GM04503 (cell line): ENCODE data around the gene RALGDS.
"Not testable (repeated sequence)": the region's sequence is repeated elsewhere in the genome, so short reads cannot be mapped to it uniquely, and the experiment has no call there.

Source experiments
- DNase-seq: peaks from one replicate; pipeline ENCODE4 v3.0.0-alpha.2; 2012; ENCODE audit warnings: low read depth

Gene RALGDS

DNA sequence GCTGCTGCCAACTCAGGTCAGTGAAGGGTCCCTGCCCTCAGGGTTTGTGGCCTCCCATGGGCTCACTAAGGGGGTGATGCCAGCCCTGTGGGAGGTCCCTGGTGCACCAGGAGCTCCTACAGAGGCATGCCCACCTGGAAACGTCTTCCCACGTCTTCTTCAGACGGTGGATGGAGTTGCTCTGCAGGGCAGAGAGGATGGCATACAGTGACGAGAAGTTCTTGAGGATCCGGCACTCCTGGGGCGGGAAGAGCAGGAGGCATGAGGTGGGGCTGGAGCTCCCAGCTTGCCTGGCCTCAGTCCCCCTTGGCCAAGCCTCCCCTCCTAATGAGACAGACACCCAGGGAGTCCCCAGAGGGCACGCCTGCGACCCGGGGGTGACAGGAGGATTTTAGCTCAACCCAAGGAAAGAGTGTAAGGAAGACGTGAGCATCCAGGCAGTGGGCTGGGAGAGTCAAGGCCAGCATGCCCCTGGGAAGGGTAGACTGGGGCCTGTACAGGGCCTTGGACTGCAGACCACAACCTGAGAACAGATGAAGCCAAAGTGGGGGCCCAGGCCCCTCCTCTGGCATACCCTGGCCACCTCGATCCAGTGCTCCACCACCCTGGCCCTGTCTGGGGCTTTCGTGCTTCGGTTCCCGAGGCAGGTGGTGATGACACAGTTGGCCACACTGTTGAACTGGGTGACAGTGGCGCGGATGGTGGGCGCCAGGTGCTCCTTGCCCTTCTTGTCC, 14.4 kb downstream of the RALGDS start:
- no peak for DNase-seq

DNA sequence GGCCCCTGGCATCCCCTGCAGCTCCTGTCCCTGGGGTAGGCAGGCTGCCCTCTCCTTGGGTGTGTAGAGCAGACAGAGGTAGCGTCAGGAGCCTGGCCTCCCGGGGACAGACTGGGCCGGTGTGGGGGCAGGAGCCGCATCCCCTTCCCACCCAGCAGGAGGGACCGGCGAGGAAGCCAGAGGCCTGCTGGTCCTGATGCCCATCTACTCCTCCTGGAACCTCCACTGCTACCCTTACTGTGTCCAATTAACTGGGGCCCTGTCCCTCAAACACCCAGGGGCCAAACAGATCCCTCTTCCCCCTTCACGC, 15.6 kb downstream of the RALGDS start:
- DNase-seq: no peak

DNA sequence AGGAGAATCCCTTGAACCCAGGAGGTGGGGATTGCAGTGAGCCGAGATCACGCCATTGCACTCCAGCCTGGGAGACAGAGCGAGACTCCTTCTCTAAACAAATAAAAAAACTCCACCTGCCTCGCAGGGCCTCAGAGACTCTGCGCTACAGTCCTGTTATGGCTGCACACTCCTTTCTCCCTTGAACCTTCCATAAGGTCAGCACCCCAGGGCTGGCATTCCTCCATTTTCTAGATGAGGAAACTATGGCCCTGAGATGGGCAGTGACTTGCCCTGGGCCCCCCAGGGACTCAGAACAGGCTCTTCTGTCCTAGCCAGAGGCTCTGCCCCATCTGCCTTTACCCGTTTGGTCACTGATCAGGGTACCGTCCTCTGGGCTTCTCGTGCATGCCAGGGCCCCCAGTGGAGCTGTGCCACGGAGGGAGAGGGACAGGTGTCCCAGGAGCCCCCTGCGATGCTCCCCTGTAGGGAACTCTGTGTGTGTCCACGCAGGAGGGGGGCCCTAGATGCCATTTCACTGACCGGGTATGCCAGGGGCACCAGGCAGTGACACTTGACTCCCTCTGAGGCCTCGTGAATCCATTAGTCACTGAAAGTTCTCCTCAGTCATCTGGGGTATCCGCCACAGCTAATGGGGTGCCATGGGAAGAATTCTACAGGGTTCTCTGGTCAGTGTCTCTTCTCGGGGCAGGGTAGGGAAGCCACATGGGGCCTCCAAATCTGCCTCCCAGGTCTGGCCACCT, 16.2 kb downstream of the RALGDS start:
- DNase-seq: no peak

DNA sequence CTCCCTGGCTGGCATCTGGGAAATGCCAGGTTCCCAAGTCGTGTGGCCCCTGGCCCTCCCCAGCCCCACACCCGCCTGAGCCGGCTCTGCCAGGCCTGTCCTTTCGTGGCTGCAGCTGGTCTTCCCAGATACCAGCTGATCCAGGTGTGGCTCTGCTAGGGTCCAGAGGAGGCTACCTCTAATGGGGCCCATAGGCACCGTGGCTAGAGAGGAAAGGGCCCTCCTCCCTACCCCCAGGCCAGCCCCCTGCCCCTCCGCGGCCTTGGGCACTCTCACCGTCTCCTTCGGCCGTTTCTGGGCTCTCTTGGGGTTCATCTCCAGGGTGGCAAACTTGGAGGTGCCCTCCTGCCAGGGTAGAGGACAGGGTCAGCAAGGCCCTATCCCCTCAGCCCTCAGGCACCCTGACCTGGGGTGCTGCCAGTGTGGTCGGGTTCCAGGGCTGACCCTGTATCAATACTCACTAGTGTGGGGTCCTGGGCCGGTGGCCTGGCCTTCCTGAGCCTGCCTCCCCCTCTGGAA, 17.0 kb downstream of the RALGDS start:
- DNase-seq: no peak

- no peak for DNase-seq
Observed at GRCh38 chr9:133103183-133103986, 17.7 kb downstream of the RALGDS start.

DNA sequence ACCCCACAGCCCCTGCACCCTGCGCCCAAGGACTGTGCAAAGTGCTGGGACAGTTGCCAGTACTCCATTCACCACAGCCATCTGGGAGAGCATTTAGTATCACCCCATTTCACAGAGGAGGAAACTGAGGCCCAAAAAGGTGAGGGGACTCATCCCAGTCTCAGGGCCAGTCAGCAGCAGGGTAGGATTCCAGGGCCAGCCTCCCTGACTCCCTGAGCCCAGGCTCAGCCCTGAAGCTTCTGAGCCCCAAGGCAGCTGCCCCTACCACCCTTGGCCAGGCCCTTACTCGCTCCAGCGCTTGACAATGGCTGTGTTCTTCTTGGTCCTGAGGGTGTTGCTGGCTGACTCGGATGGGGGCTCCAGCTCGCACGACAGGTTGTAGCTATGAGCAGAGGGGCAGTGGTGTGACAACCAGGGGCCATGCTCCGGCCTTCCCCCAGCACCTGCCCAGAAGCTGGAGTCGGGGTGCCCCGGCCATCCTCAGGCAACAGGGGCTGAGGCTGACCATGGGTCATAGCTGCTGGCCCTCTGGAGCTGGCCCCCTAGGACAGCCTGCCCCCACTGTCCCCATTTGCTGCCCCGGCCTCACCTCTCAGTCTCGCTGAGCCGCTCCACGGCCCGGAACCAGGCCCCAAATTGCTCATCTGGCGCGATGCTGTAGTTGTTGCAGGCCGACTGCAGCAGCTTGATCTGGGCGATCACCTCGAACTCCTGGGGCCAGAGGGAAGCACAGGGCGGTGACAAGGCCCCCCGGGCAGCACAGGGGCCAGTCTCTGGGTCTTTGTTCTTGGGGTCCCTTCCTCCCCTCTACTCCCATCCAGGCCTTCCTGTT, 18.6 kb downstream of the RALGDS start:
- no peak for DNase-seq

- DNase-seq: no peak
Observed at GRCh38 chr9:133101356-133102189, 19.5 kb downstream of the RALGDS start.

GRCh38 chr9:133100506-133101355, 20.3 kb downstream of the RALGDS start:
- DNase-seq: no peak

DNA sequence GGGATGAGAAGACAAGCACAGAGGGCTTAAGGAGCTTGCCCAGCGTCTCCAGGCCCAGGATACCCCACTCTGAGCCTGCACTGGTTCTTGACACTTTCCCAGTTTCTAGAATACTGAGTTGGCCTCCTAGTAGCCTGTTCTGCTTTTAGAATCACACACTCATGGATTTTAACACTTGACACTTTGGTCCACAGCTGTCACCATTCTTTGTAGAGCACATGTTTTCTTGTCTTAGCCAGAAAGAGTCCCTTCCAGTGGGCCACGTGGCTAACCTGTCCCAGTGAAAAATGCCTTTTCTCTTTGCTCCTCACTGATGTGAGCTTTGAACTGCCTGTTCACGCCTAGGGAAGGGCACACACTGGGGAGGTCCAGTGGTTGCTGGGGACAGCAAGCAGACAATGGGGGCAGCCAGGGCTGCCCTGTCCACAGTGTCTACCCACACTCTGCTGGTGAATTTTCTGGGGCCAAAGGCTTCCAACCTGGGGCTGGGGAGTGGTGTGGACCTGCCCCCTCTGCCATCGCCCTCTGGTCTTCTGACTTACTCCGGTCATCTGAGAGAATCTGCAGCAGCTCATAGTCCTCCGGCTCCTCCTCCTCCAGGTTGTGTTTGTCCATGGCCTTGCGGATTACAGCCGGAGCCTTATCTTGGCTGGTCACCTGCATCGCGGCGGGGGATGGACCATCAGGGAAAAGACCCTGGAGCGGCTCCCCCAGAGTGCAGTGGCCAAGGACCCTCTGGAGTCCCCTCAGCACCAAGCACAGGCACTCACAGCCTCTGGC, 21.1 kb downstream of the RALGDS start:
- DNase-seq: no peak

DNA sequence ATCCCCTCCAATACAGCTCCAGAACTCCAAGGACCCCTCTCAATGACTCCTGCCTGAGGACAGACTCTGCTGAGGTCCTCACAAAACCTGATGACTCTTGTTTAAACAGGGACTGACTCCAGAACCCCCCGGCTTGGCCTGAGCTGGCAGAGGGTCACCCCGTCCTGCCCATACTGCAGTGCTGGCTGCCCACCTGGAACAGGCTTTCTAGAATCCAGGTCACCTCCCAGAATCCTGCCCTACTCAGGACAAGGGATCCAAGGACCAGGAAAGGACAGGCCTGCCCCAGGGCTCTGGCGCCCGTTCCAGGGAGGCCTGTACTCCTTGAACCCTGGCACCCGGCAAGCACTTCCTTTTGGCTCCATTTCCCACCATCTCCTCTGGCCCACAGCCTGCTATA, 22.2 kb downstream of the RALGDS start:
- no peak for DNase-seq

- no peak for DNase-seq
Observed at GRCh38 chr9:133098104-133098754, 22.8 kb downstream of the RALGDS start.

GRCh38 chr9:133094842-133095393, 26.1 kb downstream of the RALGDS start:
- no peak for DNase-seq

GRCh38 chr9:133094351-133094750, 26.7 kb downstream of the RALGDS start:
- DNase-seq: not testable (repeated sequence)

DNA sequence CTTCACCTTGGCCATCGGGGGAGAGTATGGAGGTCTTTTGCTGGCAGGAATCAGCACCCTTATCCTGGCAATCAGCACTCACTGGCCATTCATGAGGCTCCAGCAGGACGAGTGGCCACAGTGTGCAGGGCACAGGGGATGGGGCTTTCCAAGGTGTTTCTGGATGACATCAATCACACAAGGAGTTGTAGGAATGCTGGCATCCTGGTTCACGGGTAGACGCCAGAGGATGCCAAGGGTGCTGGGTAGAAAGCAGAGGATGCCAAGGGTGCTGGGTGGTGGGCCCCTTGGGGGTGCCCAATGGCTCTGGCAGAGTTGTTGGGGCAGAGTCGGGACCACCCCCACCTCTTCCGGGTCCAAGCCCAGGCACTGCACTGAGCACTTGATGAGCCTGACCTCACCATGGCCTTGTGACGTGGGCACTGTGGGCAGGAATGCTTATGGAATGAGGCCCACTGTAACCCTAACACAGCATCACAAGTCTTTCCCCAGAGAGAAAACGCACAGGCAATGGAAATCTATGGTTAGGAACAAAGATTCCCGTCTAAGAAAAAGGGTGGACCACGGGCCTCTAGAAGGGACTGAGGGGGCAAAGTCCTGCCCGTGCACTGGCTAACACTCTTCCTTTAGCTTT, 30.2 kb downstream of the RALGDS start:
- no peak for DNase-seq

DNA sequence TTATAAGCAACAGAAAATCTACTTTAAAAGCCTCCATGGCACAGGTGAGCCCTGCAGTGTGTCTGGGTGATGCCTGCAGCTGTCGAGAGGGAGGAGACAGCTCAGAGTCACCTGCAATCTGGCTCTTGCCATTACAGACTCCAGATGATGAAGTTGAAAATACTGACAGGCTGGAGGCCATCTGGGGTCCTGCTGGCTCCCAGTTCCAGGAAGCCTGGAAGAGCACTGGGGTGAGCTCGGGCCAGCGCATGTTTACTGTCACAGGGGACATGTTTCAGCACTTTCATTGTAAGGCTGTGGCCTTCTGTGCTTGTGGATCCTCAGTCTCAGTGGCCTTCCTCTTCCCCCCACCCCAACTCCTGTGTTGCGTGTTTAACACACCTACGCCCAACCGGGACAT, 30.9 kb downstream of the RALGDS start:
- DNase-seq: no peak

GRCh38 chr9:133089271-133089671, 31.8 kb downstream of the RALGDS start:
- no peak for DNase-seq

DNA sequence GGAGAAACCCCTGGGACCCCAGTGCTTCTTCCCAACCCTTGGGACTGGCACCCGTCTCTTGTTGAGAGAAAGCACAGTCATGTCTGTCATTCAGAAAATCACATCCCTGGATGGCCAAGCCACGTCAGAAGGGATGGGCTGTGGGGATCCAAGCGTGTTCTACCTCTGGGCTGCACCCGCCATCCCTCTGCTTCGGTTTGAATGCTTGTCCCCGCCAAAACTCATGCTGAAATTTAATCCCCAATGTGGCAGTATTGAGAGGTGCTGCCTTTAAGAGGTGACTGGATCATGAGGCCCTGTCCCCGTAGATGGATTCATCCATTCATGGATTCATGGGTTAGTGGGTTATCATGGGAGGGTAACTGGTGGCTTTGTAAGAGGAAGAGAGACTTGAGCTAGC, 32.3 kb downstream of the RALGDS start:
- no peak for DNase-seq
